Neural crest cell (in vitro differentiated cells): ENCODE results near the gene MYO5B. TPM values are rescaled to one million over a fixed set of nuclear protein-coding genes. Genes with fewer than 3 reads are reported as not detected.

Experiments
- DNase-seq: peaks from one replicate; pipeline ENCODE4 v3.0.0; 2021; ENCODE audit warnings: low read depth, mixed read lengths, low spot score
- H3K27ac Mint-ChIP-seq: one replicate; pipeline ENCODE4 v1.8.0; 2021; ENCODE audit warnings: mild to moderate bottlenecking, mixed read lengths; ENCODE audit not compliant: unreplicated experiment
- H3K27me3 Mint-ChIP-seq: 2 replicates; pipeline ENCODE4 v1.8.0; 2021; ENCODE audit warnings: low read depth, mild to moderate bottlenecking, mixed read lengths
- H3K36me3 Mint-ChIP-seq: 2 replicates; pipeline ENCODE4 v1.8.0; 2021; ENCODE audit warnings: low read depth, mild to moderate bottlenecking, mixed read lengths
- H3K4me1 Mint-ChIP-seq: 2 replicates; pipeline ENCODE4 v1.8.0; 2021; ENCODE audit warnings: mixed read lengths
- H3K4me3 Mint-ChIP-seq: one replicate; pipeline ENCODE4 v1.8.0; 2021; ENCODE audit warnings: mild to moderate bottlenecking, mixed read lengths
- H3K9me3 Mint-ChIP-seq: 2 replicates; pipeline ENCODE4 v1.8.0; 2021; ENCODE audit warnings: mixed read lengths
- CTCF ChIP-seq: fragments of 200-600 bp; sonication (generic); conservative IDR thresholded peaks from 2 replicates; pipeline ENCODE4 v1.5.0; 2021; ENCODE audit warnings: antibody characterized with exemption, mild to moderate bottlenecking
- total RNA-seq: library from RNA; stranded (reverse); gene quantifications from 2 replicates; pipeline ENCODE4 v1.2.1, GENCODE V29; 2021

MYO5B gene
- total RNA-seq, 1 donor from 2014 or later = 0.40 TPM

GRCh38 chr18:49843778-49844625 lies 350.9 kb downstream of the MYO5B start:
- TF ChIP-seq CTCF = no peak
- Mint-ChIP-seq H3K4me1 (peaks cover 6% of the 10 kb centered on the region), H3K27me3 (peaks cover 3% of the 10 kb centered on the region), H3K27ac (peak overlapping the region; percentile 83), H3K36me3 (no peaks in the 10 kb centered on the region), H3K9me3 (no peaks in the 10 kb centered on the region), H3K4me3 (no peak overlapping the region)
- DNase-seq = no peak

DNA sequence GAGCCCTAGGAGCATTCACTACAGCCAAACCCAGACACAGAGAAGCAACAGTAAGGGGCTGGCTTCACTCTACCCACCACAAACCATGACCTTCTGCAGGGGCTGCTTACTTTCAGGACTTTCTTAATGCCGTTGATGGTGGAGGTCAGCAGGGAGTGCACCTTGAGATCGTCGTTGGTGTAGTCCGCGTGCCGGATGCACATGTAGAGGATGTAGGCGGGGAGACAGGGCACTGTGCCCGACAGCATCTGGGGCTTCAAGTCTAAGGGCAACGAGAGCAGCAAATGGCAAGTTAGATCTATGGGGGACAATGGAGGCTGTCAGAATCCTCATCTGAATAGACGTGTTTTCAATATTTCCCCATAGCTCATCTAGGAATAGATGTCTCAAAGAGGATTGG lies 351.8 kb downstream of the MYO5B start:
- TF ChIP-seq CTCF = no peak
- no peak for DNase-seq
- H3K27ac Mint-ChIP-seq = no peak overlapping the region
- peaks cover 6% of the 10 kb centered on the region for H3K4me1 Mint-ChIP-seq
- H3K4me3 Mint-ChIP-seq = no peak overlapping the region
- H3K27me3 Mint-ChIP-seq = no peaks in the 10 kb centered on the region
- no peaks in the 10 kb centered on the region for H3K36me3 Mint-ChIP-seq
- no peaks in the 10 kb centered on the region for H3K9me3 Mint-ChIP-seq

DNA sequence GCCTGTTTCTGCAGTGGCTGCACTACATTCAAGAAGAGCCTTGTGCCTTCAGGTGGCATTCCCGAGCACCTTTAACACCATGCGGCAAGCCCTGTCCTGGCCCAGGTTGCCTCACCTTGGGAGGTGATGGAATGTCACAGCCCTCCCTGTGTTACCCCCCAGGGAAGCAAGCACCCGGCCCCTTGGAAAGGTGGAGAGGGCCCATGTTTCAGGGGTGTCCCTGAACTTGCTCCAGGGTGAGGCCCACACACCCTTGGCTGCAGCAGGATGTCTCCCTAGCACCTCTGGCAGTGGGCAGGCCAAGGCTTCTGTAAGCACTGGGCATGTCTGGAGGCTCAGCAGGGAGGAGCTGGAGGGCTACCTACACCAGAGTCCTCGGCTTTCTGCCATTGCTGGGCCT lies 352.3 kb downstream of the MYO5B start:
- Mint-ChIP-seq H3K36me3 (no peaks in the 10 kb centered on the region), H3K27ac (no peak overlapping the region), H3K9me3 (no peaks in the 10 kb centered on the region), H3K4me3 (no peak overlapping the region), H3K4me1 (peaks cover 6% of the 10 kb centered on the region), H3K27me3 (no peaks in the 10 kb centered on the region)
- TF ChIP-seq CTCF = no peak
- no peak for DNase-seq

DNA sequence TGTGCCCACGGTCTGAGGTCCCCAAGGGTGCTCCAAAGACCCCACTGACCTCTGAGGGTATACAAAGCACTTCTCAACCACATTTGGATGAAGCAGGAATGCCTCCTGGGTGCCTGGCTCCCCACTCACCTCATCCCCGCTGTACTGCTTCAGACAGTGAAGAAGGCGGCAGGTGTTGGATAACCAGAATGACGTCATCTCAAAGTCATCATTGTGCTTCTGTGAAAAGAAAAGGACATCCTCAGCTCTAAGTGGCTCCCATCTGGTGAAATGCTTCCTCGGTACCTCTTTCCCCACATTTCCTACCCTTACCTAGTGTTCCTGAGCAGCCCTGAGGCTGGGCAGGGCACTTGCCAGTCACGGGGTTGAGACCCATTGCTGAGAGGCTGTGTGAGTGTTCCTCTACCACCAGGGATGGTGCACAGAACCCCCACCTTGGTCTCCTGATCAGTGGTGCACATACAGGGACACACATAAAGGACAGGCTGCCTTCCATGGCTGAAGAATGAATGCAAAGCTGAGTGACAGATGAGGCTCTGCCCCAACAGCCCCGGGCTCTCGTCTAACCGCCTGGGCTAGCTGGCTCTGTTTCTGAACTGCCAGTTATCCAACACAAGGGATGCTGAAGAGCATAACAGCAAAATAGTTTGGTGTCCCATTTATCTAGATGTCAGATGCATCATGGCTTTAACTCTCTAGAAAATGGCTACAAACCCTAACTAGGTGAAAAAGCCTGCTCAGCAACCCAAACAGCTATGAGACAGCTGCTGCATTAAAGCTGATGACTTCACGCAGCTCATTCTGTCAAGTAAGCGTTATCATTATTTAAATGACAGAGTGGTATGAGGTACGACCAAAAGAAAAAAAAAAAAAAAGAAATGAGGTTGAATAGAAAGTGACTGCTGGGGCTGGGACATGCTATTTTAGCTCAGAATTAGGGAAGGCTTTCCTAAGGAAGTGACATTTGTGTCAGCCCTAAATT lies 353.4 kb downstream of the MYO5B start:
- TF ChIP-seq CTCF = no peak
- Mint-ChIP-seq H3K36me3 (no peaks in the 10 kb centered on the region), H3K4me3 (no peak overlapping the region), H3K27me3 (no peaks in the 10 kb centered on the region), H3K9me3 (no peaks in the 10 kb centered on the region), H3K4me1 (peaks cover 4% of the 10 kb centered on the region), H3K27ac (no peak overlapping the region)
- DNase-seq = no peak

GRCh38 chr18:49839012-49839411 lies 355.9 kb downstream of the MYO5B start:
- Mint-ChIP-seq H3K4me3 (no peak overlapping the region), H3K36me3 (no peaks in the 10 kb centered on the region), H3K27me3 (no peaks in the 10 kb centered on the region), H3K4me1 (no peaks in the 10 kb centered on the region), H3K27ac (no peak overlapping the region), H3K9me3 (no peaks in the 10 kb centered on the region)
- no peak for TF ChIP-seq CTCF
- no peak for DNase-seq
